GM10847 (cell line): Measurements from ENCODE around the gene RSRP1.

Experiments
- POLR2A ChIP-seq: IDR thresholded peaks from 2 replicates; pipeline ENCODE4 v1.6.1; 2011; ENCODE audit not compliant: insufficient read length; ENCODE audit errors: extremely low read depth

The RSRP1 gene

DNA sequence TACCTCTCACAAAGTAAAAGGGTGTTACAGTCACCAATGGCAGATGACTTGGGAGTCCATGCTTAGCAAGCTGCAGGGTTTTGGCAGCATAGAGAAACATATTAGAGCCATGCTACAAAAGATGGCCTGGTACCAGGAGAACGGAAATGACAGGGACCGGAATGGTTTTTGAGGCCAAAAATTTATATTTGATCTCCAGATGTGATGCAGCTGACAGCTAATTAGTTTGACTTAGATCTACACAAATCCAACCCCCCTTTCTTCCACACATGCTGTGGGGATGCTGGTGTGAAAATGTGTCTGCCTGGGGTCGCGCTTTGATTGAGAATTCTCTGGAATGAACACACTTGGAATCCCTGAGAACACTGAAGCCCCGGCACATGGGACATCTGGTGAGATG, 41.5 kb downstream of the RSRP1 start:
- no peak for TF ChIP-seq POLR2A

DNA sequence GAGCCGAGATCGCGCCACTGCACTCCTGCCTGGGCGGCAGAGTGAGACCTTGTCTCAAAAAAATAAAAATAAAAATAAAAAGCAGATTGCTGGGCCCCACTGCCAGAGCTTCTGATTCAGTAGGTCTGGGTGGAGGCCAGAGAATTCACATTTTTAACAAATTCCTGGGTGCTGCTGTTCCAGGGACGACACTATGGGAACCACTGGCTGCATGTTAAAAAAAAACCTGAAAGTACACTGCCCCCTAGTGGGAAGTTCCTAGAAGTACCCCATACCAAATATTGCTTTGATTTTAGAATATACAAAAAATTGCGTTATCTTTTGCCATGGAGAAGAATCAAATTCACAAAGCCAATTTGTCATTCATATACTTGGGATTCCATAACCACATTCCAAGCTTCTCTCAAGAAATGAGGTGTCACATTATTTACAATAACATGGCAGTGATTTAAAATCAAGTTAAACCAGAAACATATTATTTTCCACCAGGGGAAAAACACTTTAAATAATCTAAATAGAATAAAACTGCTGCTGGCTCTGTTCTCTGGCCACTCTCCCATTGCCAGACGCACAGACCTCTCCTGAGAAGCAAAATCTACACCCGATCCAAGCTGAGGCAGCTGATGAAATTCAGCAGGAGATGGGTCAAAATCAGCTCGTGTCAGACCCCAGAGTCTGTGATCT, 42.3 kb downstream of the RSRP1 start:
- no peak for TF ChIP-seq POLR2A

DNA sequence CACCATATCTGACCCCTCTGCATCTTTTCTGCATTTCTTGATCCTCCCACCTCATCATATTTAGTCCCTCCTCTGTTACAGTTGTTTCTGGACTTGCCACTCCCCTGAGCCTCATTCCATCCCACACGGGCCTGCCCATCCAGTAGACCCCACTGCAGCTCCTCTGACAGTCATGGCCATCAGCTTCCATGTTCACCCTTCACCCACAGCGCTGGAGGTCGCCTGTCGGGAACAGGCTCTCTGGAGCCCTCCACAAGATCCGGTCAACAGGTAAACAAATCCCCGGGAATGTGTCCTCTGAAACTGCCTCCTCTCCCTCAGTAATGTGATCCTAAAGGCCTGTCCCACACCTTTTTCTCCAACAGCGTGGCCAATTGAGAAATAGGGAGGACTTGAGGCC, 46.2 kb downstream of the RSRP1 start:
- TF ChIP-seq POLR2A, result no peak

DNA sequence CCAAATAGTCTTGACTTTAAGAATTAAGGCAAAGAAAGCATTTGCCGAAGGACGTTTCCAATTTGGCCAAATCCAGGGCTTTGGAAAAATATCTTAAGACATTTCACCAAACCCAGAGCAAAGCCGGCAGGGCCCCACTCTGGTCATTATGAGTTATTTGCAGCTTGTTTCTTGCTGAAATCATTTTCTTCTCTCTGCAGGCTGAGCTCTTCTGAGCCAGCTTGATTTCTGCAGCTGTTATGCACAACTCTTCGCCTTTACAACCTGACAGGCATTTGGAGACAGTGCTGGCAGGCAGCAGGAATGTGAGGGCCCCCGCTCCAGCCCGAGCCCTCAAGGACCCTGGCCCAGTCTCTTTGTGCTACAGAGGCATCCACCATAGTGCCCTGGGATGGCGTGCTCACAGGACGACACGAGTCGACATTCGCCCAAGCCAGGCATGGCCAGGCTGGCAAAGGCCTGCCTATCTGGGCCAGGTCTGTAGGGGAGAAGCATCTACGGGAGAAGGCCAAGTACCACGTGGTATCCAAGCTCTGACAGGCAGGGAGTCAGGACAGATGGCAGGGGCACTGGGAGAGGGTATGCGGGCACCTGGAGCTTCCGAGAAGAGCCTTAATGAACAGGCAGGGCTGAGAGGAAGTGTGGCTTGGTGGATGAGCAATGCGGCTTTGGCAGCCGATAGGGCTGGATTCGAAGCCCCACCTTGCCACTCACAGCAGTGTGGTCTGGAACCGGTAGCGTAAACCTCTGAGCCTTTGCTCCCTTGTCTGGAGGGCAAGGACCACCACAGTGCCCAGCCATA, 47.2 kb downstream of the RSRP1 start:
- no peak for TF ChIP-seq POLR2A

DNA sequence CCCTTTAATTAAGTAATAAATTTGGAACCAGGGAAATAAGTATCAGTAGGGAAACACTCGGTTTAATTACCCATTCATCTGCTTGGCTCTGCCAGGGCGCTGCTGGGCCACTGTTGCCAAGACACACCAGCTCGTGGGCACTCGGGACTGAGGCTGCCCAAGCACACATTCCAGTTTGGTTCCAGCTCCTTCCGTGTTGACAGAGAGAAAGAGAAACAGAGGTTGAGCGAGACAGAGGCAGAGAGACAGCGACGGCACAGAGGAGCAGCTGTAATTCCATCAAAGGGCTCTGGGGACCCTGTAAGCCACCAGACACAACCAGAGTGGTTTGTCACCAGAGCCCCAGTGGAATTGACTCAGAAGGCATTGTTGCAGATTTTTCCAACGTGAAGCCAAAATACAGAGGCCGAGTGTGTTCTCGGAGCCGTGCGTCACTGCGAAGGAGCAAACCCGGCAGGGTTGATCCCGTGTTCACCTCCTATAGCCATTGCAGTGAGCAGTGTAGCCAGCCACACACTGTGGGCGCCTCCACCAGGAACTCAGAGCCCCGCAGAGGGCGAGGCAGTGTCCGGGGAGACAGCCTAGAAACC, 48.5 kb downstream of the RSRP1 start:
- no peak for TF ChIP-seq POLR2A

DNA sequence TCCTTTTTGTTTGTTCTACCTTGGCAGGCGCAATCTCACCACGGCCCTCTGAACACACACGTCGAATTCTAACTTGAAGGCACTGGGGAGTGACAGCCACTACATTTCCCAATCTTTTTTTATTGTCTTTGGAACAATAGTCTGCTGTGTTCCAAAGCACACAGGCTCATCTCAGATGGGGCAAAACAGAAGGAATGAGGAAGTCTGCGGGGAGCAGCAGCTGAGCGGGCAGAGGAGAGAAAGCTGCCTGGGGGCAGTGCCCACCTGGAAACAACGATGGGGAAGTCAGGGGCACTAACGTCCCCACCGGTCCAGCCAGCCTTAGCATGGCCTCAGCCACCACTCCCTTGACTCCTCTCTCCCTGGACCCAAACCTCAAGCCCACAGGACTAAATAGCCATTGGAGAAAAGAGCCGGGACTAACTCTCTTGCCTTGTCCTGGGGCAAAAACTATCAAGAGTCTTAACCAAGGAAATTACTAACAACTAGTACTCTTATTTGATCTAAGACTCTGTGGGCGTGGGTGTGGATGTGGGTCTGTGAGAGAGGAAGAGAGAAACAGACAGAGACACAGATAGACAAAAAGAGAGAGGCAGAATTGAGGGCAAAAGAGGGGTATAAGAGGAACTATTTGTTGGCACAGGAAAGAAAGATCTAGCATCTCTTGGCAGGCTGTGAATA, 49.1 kb downstream of the RSRP1 start:
- TF ChIP-seq POLR2A, result no peak

DNA sequence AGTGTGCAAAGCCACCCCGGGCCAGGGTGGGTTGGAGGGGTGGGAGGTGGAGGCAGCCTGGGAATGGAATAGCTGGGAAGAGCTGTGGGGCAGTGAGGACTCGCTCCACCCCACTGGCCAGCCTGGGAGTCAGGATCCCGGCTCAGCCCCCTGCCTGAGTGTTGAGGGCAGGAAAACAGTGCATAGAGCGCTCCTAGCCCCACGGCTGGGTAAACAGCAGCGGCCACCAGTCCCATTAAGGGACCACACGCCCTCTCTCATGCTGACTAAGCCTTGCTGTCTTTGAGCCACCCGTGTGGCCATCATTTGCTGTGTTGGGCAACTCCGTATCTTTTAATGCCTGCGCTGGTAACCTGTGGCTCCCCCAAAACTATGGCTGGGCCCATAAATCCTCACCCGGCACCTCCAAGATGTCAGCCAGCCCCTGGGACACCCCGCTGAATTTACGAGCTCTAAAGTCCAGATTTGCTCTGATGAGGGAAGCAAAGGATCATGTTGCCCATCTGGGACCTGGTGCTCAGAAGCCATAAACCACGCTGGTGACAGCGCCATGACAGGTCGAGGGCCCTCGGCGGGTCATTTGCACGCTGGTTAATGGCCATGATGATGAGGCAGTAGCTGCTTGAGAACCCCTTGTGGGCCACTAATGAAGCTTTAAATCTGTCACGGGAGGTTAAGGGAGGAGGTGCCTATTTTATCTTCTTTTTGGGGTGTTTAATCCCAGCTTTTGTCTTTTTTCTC, 49.8 kb downstream of the RSRP1 start:
- no peak for TF ChIP-seq POLR2A

DNA sequence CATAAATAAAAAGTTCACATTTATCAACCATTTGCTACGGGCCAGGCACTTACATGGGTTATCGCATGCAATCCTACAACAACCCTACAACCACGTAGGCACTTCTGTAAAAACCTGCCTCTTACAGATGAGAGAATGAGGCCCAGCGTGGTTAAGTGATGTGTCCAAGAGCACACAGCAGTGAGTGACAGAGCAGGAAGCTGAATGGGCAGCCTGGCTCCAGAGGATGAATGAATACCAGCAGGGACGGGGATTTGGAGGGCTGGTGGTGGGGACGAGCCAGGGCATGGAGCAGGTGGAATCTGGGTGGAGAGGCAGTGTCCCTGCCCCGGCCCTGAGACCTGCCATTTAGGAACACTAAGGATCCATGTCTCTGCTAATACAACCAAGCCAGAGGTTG, 50.4 kb downstream of the RSRP1 start:
- no peak for TF ChIP-seq POLR2A

DNA sequence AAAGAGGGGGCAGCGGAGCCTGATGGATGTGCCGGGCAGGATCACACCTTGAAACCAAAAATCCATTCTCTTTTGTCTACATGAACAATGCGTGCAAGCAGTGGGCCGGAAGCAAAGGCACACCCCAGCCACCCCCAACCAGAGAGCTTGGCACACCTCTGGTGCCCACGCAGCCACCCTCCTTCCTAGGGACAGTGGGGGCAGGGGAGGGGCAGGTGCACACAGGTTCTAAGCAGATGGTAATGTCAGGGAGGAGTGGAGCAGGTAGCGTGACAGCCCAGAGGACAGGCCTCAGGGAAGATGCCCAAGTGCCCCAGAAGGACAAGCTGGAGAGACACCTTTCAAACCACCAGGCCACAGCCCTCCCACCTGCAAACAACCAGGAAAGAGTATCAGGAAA, 51.4 kb downstream of the RSRP1 start:
- no peak for TF ChIP-seq POLR2A

DNA sequence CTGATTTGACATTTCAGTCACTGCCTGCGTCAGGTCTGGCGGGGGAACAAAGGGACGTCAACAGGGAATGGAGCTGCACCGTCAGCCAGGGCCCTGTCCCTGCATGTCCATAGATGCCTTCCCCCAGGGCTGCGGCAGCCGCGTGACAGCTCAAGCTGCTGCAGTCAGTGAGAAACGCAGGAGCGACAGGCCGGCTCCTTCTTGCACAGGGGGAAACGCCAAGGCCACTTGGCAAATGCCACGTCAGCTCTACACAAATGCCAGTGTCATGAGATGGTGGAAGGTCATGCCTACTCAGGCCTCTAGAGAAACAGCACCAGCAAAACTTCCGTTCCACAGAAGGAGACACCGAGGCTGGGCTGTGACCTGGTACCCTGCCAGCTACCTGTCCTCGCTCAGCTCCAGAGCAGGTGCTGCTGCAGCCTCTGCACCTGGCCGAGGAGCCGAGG, 52.7 kb downstream of the RSRP1 start:
- TF ChIP-seq POLR2A, result no peak

DNA sequence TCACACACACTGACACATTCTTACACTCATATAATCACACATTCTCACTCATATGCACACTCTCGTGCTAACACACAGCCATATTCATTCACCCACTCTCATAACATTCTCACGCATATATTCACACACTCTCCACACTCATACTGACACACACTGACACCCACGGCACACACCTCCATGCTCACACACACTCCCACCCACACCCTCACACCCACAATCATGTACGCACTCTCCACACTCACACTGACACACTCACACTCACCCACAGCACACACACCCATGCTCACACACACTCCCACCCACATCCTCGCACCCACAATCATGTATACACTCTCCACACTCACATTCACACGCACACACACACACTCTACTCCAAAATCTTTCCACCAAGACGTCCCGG, 53.2 kb downstream of the RSRP1 start:
- no peak for TF ChIP-seq POLR2A

DNA sequence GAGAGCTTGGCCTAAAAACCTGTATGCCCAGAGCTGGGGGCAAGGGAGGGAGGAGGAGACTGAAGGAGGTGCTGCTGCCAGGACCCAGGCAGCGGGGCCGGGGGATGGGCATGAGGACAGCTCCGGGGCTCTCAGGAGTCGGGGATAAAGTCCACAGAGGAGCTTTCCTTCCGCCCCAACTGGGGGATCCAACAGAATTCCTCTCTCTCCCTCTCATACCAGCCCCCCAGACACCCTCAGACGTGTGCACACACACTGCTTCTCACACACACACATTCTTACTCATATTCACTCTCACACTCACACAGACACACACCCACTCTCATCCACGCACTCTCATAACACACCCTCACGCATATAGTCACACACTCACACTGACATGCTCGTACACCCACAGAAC, 54.0 kb downstream of the RSRP1 start:
- TF ChIP-seq POLR2A, result no peak
